Kidney epithelial cell (primary cell): ENCODE measurements around the gene ZSCAN25. TPM values are rescaled to one million over a fixed set of nuclear protein-coding genes. Genes with fewer than 3 reads are reported as not detected.

Experiments used
- DNase-seq: peaks from one replicate; pipeline ENCODE4 v3.0.0-alpha.2; 2010; ENCODE audit warnings: low read depth
- H3K27me3 ChIP-seq: 2 replicates; pipeline ENCODE4 v1.6.0; 2011; ENCODE audit warnings: low read length; ENCODE audit not compliant: control insufficient read depth, insufficient read depth
- H3K36me3 ChIP-seq: 2 replicates; pipeline ENCODE4 v1.5.1; 2011; ENCODE audit warnings: low read length; ENCODE audit not compliant: control insufficient read depth, insufficient read depth
- H3K4me3 ChIP-seq: 2 replicates; pipeline ENCODE4 v1.5.1; 2011; ENCODE audit warnings: low read depth, mild to moderate bottlenecking, control low read depth, low read length
- total RNA-seq: library from RNA; depleted of rRNA; stranded (reverse); fragments of >200 nt; gene quantifications from 2 replicates; pipeline ENCODE4 v1.2.3, GENCODE V29; 2015
- TF ChIP-seq, protein P1 (sequence below): IDR thresholded peaks from 2 replicates; pipeline ENCODE4 v1.5.1; 2011; ENCODE audit warnings: mild to moderate bottlenecking, moderate library complexity, low read length, control low read depth, inconsistent platforms; ENCODE audit not compliant: insufficient read depth, poor library complexity, severe bottlenecking

Gene ZSCAN25
- total RNA-seq, 1 donor from 2014 or later = 12.9 TPM

GRCh38 chr7:99599836-99600235 is 16.9 kb upstream of the ZSCAN25 start:
- DNase-seq = no peak
- Histone ChIP-seq H3K27me3 (no peaks in the 10 kb centered on the region), H3K4me3 (no peak overlapping the region), H3K36me3 (no peaks in the 10 kb centered on the region)
- TF ChIP-seq, protein P1, sequence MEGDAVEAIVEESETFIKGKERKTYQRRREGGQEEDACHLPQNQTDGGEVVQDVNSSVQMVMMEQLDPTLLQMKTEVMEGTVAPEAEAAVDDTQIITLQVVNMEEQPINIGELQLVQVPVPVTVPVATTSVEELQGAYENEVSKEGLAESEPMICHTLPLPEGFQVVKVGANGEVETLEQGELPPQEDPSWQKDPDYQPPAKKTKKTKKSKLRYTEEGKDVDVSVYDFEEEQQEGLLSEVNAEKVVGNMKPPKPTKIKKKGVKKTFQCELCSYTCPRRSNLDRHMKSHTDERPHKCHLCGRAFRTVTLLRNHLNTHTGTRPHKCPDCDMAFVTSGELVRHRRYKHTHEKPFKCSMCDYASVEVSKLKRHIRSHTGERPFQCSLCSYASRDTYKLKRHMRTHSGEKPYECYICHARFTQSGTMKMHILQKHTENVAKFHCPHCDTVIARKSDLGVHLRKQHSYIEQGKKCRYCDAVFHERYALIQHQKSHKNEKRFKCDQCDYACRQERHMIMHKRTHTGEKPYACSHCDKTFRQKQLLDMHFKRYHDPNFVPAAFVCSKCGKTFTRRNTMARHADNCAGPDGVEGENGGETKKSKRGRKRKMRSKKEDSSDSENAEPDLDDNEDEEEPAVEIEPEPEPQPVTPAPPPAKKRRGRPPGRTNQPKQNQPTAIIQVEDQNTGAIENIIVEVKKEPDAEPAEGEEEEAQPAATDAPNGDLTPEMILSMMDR = no peak

- TF ChIP-seq, protein P1 = no peak
- Histone ChIP-seq H3K4me3 (no peak overlapping the region), H3K36me3 (no peaks in the 10 kb centered on the region), H3K27me3 (no peaks in the 10 kb centered on the region)
- DNase-seq = no peak
These were observed 15.0 kb upstream of the ZSCAN25 start for GRCh38 chr7:99601656-99602310.

GRCh38 chr7:99605527-99605926 is 11.2 kb upstream of the ZSCAN25 start:
- TF ChIP-seq, protein P1 = no peak
- no peak overlapping the region for H3K4me3 ChIP-seq
- no peak for DNase-seq
- no peaks in the 10 kb centered on the region for H3K27me3 ChIP-seq
- H3K36me3 ChIP-seq = no peaks in the 10 kb centered on the region

- DNase-seq = no peak
- H3K27me3 ChIP-seq = no peaks in the 10 kb centered on the region
- TF ChIP-seq, protein P1 = no peak
These were observed 10.2 kb upstream of the ZSCAN25 start for GRCh38 chr7:99606531-99606930.

DNA sequence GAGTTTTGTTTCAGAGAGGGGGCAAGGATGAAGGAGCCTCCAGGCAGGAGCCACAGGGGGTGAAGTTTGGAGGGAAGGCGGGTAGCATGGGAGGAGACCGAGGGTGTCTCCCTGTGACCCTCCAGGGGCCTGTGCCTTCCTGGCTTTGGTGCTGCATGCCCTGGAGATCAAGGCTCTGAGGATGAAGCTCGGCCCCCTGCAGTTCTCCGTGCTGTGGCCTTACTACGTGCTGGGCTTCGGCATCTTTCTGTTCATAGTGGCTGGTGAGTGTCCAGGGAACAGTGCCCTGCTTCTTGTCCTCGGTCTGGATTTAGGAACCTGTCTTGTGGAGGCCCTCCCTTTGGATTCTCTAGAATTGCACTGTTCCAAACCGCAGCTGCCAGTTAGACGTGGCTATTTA is 9.2 kb upstream of the ZSCAN25 start:
- TF ChIP-seq, protein P1 = no peak
- no peaks in the 10 kb centered on the region for H3K27me3 ChIP-seq
- no peak overlapping the region for H3K4me3 ChIP-seq
- DNase-seq = no peak
- no peaks in the 10 kb centered on the region for H3K36me3 ChIP-seq

More at GRCh38 chr7:99606531-99606930, 10.2 kb upstream of the ZSCAN25 start:
- Histone ChIP-seq H3K36me3 (no peaks in the 10 kb centered on the region), H3K4me3 (no peak overlapping the region)

GRCh38 chr7:99614495-99614894 is 2.3 kb upstream of the ZSCAN25 start:
- no peak for DNase-seq
- H3K36me3 ChIP-seq = peaks cover under 1% of the 10 kb centered on the region
- TF ChIP-seq, protein P1 = no peak
- H3K27me3 ChIP-seq = no peaks in the 10 kb centered on the region
- H3K4me3 ChIP-seq = no peak overlapping the region
